AG09309 (cell line): ENCODE measurements around the gene FCSK.
"Not testable (repeated sequence)": the region's sequence is repeated elsewhere in the genome, so short reads cannot be mapped to it uniquely, and the experiment has no call there.

Experiments used
- DNase-seq: peaks from one replicate; pipeline ENCODE4 v3.0.0-alpha.2; 2010; ENCODE audit warnings: low read depth
- H3K4me3 ChIP-seq: 2 replicates; pipeline ENCODE4 v1.5.1; 2011; ENCODE audit warnings: mild to moderate bottlenecking, low read depth, low read length, moderate library complexity; ENCODE audit not compliant: control insufficient read depth
- TF ChIP-seq, protein P1 (sequence below): IDR thresholded peaks from 2 replicates; pipeline ENCODE4 v1.5.1; 2011; ENCODE audit warnings: mild to moderate bottlenecking, low read depth, low read length, inconsistent platforms; ENCODE audit not compliant: insufficient read depth, control insufficient read depth; ENCODE audit errors: missing control alignments

FCSK gene

GRCh38 chr16:70448075-70448474, 6.3 kb upstream of the FCSK start:
- H3K4me3 ChIP-seq = no peak overlapping the region
- TF ChIP-seq, protein P1, sequence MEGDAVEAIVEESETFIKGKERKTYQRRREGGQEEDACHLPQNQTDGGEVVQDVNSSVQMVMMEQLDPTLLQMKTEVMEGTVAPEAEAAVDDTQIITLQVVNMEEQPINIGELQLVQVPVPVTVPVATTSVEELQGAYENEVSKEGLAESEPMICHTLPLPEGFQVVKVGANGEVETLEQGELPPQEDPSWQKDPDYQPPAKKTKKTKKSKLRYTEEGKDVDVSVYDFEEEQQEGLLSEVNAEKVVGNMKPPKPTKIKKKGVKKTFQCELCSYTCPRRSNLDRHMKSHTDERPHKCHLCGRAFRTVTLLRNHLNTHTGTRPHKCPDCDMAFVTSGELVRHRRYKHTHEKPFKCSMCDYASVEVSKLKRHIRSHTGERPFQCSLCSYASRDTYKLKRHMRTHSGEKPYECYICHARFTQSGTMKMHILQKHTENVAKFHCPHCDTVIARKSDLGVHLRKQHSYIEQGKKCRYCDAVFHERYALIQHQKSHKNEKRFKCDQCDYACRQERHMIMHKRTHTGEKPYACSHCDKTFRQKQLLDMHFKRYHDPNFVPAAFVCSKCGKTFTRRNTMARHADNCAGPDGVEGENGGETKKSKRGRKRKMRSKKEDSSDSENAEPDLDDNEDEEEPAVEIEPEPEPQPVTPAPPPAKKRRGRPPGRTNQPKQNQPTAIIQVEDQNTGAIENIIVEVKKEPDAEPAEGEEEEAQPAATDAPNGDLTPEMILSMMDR = no peak
- no peak for DNase-seq

DNA sequence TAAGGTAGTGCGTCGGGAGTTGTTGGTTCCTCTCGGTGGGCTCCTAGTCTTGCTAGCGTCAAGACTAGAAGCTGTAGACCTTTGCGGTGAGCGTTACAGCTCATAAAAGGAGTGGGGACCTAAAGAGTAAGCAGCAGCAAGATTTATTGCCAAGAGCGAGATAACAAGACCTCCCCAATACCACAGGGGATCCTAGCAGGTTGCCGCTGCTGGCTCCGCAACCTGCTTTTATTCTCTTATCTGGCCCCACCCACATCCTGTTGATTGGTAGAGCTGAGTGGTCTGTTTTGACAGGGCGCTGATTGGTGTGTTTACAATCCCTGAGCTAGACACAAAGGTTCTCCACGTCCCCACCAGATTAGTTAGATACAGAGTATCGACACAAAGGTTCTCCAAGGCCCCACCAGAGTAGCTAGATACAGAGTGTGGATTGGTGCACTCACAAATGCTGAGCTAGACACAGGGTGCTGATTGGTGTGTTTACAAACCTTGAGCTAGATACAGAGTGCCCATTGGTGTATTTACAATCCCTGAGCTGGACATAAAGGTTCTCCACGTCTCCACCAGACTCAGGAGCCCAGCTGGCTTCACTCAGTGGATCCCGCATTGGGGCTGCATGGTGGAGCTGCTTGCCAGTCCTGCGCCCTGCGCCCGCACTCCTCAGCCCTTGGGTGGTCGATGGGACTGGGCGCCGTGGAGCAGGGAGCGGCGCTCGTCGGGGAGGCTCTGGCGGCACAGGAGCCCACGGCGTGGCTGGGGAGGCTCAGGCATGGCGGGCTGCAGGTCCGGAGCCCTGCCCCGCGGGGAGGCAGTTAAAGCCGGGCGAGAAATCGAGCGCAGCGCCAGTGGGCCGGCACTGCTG, 4.0 kb upstream of the FCSK start:
- H3K4me3 ChIP-seq, DNase-seq: not testable (repeated sequence)

GRCh38 chr16:70451004-70451340, 3.4 kb upstream of the FCSK start:
- DNase-seq = not testable (repeated sequence)

GRCh38 chr16:70453117-70453891, 1.1 kb upstream of the FCSK start:
- TF ChIP-seq, protein P1 = no peak
- DNase-seq = no peak
- peak overlapping the region; percentile 85; the same call in 1 of the 2 replicates for H3K4me3 ChIP-seq

More at GRCh38 chr16:70451004-70451340, 3.4 kb upstream of the FCSK start:
- H3K4me3 ChIP-seq = not testable (repeated sequence)

DNA sequence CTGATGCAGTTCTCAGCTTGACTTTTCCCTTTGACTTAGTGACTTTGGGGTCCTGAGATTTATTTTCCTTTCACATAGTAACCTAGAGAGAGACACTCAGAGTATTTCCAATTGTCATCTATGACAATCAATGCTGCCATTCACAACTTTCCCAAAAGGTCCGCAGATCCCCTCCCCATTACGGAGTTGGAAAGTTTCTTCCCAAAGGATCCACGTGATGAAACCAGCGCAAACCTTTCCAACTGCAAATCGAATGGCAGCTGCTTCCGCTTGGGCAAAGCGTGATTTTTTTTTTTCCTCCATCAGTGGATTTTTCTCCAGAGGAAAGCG, 538 bp upstream of the FCSK start:
- TF ChIP-seq, protein P1 = no peak
- peak overlapping the region; percentile 85 for H3K4me3 ChIP-seq
- no peak for DNase-seq

- H3K4me3 ChIP-seq = no peak overlapping the region
- DNase-seq = no peak
- TF ChIP-seq, protein P1 = no peak
Observed at GRCh38 chr16:70455910-70456309, 1.5 kb downstream of the FCSK start.

GRCh38 chr16:70457446-70458166, 3.2 kb downstream of the FCSK start:
- no peak overlapping the region for H3K4me3 ChIP-seq
- DNase-seq = no peak
- TF ChIP-seq, protein P1 = no peak
